NCI-H2196 (cell line): ENCODE measurements around the gene ZNF280D.

Experiments
- DNase-seq: peaks from one replicate; lab custom pipeline; 2025; ENCODE audit not compliant: unreplicated experiment; lab: John Stamatoyannopoulos, UW

Gene ZNF280D

GRCh38 chr15:56640549-56640948 is 92.8 kb downstream of the ZNF280D start:
- DNase-seq = no peak

GRCh38 chr15:56640127-56640526 is 93.2 kb downstream of the ZNF280D start:
- DNase-seq = no peak

- DNase-seq = no peak
These were observed 93.7 kb downstream of the ZNF280D start for GRCh38 chr15:56639631-56640030.

- no peak for DNase-seq
These were observed 101.5 kb downstream of the ZNF280D start for GRCh38 chr15:56631765-56632164.

- DNase-seq = no peak
These were observed 104.3 kb downstream of the ZNF280D start for GRCh38 chr15:56628893-56629532.

- DNase-seq = no peak
These were observed 113.4 kb downstream of the ZNF280D start for GRCh38 chr15:56619887-56620286.

GRCh38 chr15:56617628-56618027 is 115.7 kb downstream of the ZNF280D start:
- DNase-seq = no peak

- no peak for DNase-seq
These were observed 116.8 kb downstream of the ZNF280D start for GRCh38 chr15:56616551-56616950.

GRCh38 chr15:56613811-56614210 is 119.5 kb downstream of the ZNF280D start:
- no peak for DNase-seq

GRCh38 chr15:56608993-56609392 is 124.3 kb downstream of the ZNF280D start:
- DNase-seq = no peak

GRCh38 chr15:56608140-56608778 is 125.0 kb downstream of the ZNF280D start:
- DNase-seq = no peak

- DNase-seq = no peak
These were observed 131.1 kb downstream of the ZNF280D start for GRCh38 chr15:56602253-56602652.

GRCh38 chr15:56600380-56600779 is 132.9 kb downstream of the ZNF280D start:
- DNase-seq = no peak

GRCh38 chr15:56598991-56599390 is 134.3 kb downstream of the ZNF280D start:
- no peak for DNase-seq

- no peak for DNase-seq
These were observed 145.6 kb downstream of the ZNF280D start for GRCh38 chr15:56587686-56588085.

- no peak for DNase-seq
These were observed 147.1 kb downstream of the ZNF280D start for GRCh38 chr15:56586206-56586605.

GRCh38 chr15:56582785-56583184 is 150.5 kb downstream of the ZNF280D start:
- no peak for DNase-seq
